Ovary (tissue), 9 donors: ENCODE data around the gene EVC2. TPM values are rescaled to one million over a fixed set of nuclear protein-coding genes. Genes with fewer than 3 reads are reported as not detected.

Experiments used
- DNase-seq, 5 donors: peaks; one replicate each; pipeline ENCODE4 v3.0.0-alpha.2; 2019 to 2020
- H3K27ac ChIP-seq, 2 donors: fragments of 200-600 bp; one replicate each; pipeline versions ENCODE4 v1.5.1 to v1.8.0; 2019 to 2022
- H3K27me3 ChIP-seq: fragments of 200-600 bp; one replicate; pipeline ENCODE4 v1.8.0; 2022
- H3K36me3 ChIP-seq: fragments of 200-600 bp; sonication (generic); one replicate; pipeline ENCODE4 v1.5.1; 2019
- H3K4me1 ChIP-seq: one replicate; pipeline ENCODE4 v1.8.1; 2013; ENCODE audit warnings: mild to moderate bottlenecking, moderate library complexity; ENCODE audit not compliant: insufficient read depth
- H3K4me3 ChIP-seq: fragments of 200-600 bp; sonication (generic); one replicate; pipeline ENCODE4 v1.5.1; 2017
- H3K9me3 ChIP-seq, 2 donors: fragments of 200-600 bp in 1 of 2; sonication (generic) in 1 of 2; one replicate each; pipeline versions ENCODE4 v1.5.1 to v1.8.1; 2013 to 2019; ENCODE audit warnings: mild to moderate bottlenecking in 1 of 2, moderate library complexity in 1 of 2
- EP300 ChIP-seq: sonication (generic); formaldehyde crosslinking; IDR thresholded peaks from one replicate; pipeline ENCODE4 v1.6.1; 2017; ENCODE audit warnings: antibody characterized with exemption
- POLR2A ChIP-seq: fragments of 450-650 bp; IDR thresholded peaks from one replicate; pipeline ENCODE4 v1.6.1; 2017; ENCODE audit warnings: antibody characterized with exemption, mild to moderate bottlenecking, moderate library complexity
- WGBS, 3 donors: extraction: QIAGEN DNeasy Blood & Tissue Kit in 1 of 3; methylation state at CpG; one replicate each; pipeline versions ENCODE4 v1.1.5 to v1.1.7; 2013 to 2017; 5-methylcytosine and 5-hydroxymethylcytosine counted together
- intact Hi-C, 4 donors: fragments of 100-400 bp; cut with DNase I; formaldehyde crosslinking; loops; one replicate each; pipeline versions ENCODE4 v1.11.0 to v1.15.1; 2022 to 2023
- polyA plus RNA-seq, 2 donors: library from polyadenylated mRNA; stranded (reverse); fragments of 200-250 nt in 1 of 2; fragments of 350-450 nt in 1 of 2; fragmentation: Illumina TruSeq in 1 of 2; extraction: RNeasy Lipid Tissue Mini Kit (QIAGEN cat#74804) in 1 of 2; gene quantifications; one replicate each; pipeline ENCODE4 v1.2.3, GENCODE V29; 2013 to 2014
- total RNA-seq, 7 donors: library from RNA; depleted of rRNA in 2 of 7; stranded (reverse); fragments of >200 nt in 2 of 7; fragmentation: NEBNext Ultra II Directional in 3 of 7; extraction: Animal tissue kit (Norgen Biotek cat#: 25700) in 3 of 7; gene quantifications; one replicate each; pipeline versions ENCODE4 v1.1.0 to v1.2.4, GENCODE V29; 2016 to 2023
- TF ChIP-seq, protein P1 (sequence below), 3 donors: fragments of 450-650 bp in 2 of 3; fragments of 200-600 bp in 1 of 3; IDR thresholded peaks; one replicate each; pipeline versions ENCODE4 v1.5.1 to v1.8.0; 2016 to 2022; ENCODE audit warnings: antibody characterized with exemption in 3 of 3, mild to moderate bottlenecking in 1 of 3
- donor health status: DM: no; HTN: no; CAD: no; lungs with moderate emphysema.
- donor health status: DM: no; HTN: no; CAD: no.
- donor health status: Bipolar disorder and iron deficiency.
- donor health status: DM: yes; HTN: yes; CAD: no.
- donor health status: DM: no; HTN: no; CAD: no.
- donor health status: DM: yes; HTN: yes; CAD: no.

EVC2 gene
- total and polyA plus RNA-seq, 9 donors = 8.1 to 19.4 (median 14.0) TPM

DNA sequence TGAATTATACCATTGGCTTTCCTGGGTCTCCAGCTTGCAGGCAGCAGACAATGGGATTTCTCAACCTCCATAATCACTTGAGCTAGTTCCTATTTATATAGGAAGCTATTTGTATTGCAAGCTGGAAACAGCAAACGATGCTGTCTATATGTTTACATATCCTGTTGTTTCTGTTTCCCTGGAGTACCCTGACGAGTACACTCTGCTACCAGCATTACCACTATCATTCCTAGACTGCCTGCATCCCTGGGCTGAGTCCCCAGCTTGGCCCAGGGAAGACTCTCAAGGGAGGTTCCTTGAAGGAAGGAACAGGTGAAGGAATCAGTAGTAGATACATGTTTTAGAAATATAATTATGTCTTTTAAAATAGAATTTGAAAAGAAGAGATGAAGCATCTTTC lies 81.4 kb downstream of the EVC2 start:
- no peak for DNase-seq
- Histone ChIP-seq H3K4me3 (no peak overlapping the region), H3K4me1 (peaks cover 2% of the 10 kb centered on the region), H3K36me3 (no peaks in the 10 kb centered on the region), H3K9me3 (no peaks in the 10 kb centered on the region), H3K27ac (no peak overlapping the region), H3K27me3 (no peaks in the 10 kb centered on the region)
- intact Hi-C loops = no loop called here
- TF ChIP-seq POLR2A = no peak
- TF ChIP-seq, protein P1, sequence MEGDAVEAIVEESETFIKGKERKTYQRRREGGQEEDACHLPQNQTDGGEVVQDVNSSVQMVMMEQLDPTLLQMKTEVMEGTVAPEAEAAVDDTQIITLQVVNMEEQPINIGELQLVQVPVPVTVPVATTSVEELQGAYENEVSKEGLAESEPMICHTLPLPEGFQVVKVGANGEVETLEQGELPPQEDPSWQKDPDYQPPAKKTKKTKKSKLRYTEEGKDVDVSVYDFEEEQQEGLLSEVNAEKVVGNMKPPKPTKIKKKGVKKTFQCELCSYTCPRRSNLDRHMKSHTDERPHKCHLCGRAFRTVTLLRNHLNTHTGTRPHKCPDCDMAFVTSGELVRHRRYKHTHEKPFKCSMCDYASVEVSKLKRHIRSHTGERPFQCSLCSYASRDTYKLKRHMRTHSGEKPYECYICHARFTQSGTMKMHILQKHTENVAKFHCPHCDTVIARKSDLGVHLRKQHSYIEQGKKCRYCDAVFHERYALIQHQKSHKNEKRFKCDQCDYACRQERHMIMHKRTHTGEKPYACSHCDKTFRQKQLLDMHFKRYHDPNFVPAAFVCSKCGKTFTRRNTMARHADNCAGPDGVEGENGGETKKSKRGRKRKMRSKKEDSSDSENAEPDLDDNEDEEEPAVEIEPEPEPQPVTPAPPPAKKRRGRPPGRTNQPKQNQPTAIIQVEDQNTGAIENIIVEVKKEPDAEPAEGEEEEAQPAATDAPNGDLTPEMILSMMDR (IDR thresholded peaks at IDR 0.05) = no peak
- TF ChIP-seq EP300 = no peak
- 66 to 73% (median 67%) methylated on average over 2 of the region's 2 CpGs for WGBS, 3 donors

DNA sequence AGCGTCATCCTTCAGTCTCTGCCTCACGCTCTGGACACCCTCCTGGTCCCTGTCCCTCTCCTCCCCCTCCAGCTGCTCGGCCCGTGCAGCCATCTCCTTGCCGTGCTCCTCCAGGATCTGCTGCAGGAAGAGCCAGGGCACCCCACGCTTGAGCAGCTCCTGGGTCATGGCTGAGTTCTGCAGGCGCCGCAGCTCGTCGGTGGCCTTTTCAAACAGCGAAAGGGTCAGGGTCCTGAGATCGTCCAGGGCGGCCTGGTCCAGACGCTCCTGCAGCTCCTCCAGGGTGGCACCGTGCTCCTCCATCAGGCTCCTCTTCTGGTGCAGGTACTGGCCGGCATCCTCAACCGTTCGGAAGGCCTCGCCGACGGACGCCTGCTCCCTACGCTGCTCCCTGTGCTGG lies 85.8 kb downstream of the EVC2 start:
- Histone ChIP-seq H3K9me3 (no peaks in the 10 kb centered on the region), H3K27me3 (no peaks in the 10 kb centered on the region), H3K27ac (no peak overlapping the region), H3K4me1 (no peaks in the 10 kb centered on the region), H3K36me3 (no peaks in the 10 kb centered on the region), H3K4me3 (no peak overlapping the region)
- TF ChIP-seq, protein P1 (IDR thresholded peaks at IDR 0.05) = no peak
- no peak for TF ChIP-seq POLR2A
- no peak for TF ChIP-seq EP300
- intact Hi-C loops = no loop called here
- 96 to 98% (median 97%) methylated on average over 22 to 23 of the region's 23 CpGs for WGBS, 3 donors
- DNase-seq = no peak

DNA sequence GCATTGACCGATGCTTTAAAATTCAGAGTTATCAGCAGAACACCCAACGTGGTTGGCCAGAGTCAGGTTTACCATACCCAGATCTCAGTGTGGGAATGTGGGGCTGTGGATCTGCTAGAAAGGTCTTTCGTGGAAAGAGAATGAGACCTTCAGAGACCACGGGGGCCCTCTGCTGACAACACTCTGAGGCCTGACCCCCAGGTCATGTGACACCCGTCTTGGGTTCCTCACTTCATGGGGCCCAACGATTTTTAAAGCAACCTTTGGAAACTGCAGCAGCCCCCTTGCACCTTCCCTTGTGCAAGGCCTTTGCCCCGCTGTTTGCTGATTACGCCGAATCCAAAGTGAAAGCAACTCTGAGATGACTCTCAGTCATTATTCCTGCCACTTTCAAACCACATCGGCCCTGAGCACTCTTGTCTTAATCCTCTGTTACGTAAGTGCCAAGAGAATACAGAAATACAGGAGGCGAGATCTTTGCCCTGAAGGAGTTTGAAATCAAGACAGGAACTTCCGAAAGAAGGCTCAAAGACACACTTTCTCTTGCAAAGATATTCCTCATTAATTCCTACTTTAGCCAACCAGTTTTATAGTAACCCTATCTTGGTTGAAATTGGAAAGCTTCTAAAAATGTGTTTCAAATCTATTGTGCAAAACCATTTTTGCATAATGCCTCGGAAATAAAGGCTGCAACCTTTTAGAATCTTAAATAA lies 88.3 kb downstream of the EVC2 start:
- 74 to 86% (median 78%) methylated on average over 14 of the region's 14 CpGs for WGBS, 3 donors
- Histone ChIP-seq H3K27ac (no peak overlapping the region), H3K4me1 (no peaks in the 10 kb centered on the region), H3K9me3 (no peaks in the 10 kb centered on the region), H3K36me3 (no peaks in the 10 kb centered on the region), H3K4me3 (no peak overlapping the region), H3K27me3 (no peaks in the 10 kb centered on the region)
- TF ChIP-seq, protein P1 (IDR thresholded peaks at IDR 0.05) = no peak
- TF ChIP-seq EP300 (no peak), POLR2A (no peak)
- intact Hi-C loops = no loop called here
- DNase-seq = no peak

DNA sequence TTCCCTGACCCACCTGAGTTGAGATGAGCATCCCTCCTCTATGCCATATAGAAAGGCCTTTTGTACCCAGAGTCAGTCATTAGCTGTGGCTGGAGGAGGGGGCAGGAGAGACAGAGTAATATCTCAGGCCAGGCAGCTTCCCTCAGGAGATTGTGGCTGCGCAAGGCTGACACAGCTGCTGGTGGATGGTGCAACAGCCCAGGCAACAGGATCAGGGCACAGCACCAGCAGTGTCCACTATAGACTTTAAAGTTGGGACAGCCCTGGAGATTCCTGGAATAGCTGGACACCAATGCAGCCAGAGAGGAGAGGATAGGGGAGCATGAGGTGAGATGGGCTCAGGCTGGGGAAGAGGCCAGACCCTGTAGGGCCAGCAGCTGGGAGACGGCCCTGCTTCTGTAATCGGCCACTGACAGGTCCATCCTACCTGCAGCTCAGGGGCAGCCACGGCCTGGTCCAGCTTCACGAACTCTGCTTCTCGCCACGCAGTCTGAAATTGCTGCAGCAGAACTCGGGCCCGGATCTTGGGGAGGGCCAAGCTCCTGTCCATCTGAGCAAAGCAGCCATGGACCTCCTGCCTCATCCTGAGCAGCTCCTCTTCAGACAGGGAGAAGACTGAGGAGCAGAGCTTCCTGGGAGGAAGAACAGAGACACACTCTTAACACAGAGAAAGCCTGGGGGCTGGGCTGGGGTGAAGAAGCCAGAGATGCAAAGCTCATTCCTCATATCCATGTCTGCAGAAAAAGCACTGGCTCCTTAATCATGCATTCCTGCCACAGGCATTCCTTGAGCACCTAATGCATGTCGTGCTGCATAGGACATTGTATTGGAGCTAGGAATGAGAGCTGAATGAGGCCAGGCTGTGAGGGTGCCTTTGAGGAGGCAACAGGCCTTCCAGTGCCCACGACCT lies 90.1 kb downstream of the EVC2 start:
- Histone ChIP-seq H3K4me1 (no peaks in the 10 kb centered on the region), H3K27me3 (no peaks in the 10 kb centered on the region), H3K27ac (no peak overlapping the region), H3K4me3 (no peak overlapping the region), H3K9me3 (no peaks in the 10 kb centered on the region), H3K36me3 (no peaks in the 10 kb centered on the region)
- WGBS, 3 donors = 93 to 94% (median 94%) methylated on average over 11 of the region's 11 CpGs
- TF ChIP-seq, protein P1 (IDR thresholded peaks at IDR 0.05) = no peak
- TF ChIP-seq EP300 (no peak), POLR2A (no peak)
- intact Hi-C loops = no loop called here
- no peak for DNase-seq
